ENCODE results near the gene TOMM20L. TPM values are rescaled to one million over a fixed set of nuclear protein-coding genes. Genes with fewer than 3 reads are reported as not detected.
A peak's percentile ranks its signal among the peaks of the same experiment; 100 is the strongest.

The TOMM20L gene
- total and polyA plus RNA-seq, 9 of the 15 experiments (the other 6 are each of a cell fraction or from before 2014, with no cell fraction given) = not detected

DNA sequence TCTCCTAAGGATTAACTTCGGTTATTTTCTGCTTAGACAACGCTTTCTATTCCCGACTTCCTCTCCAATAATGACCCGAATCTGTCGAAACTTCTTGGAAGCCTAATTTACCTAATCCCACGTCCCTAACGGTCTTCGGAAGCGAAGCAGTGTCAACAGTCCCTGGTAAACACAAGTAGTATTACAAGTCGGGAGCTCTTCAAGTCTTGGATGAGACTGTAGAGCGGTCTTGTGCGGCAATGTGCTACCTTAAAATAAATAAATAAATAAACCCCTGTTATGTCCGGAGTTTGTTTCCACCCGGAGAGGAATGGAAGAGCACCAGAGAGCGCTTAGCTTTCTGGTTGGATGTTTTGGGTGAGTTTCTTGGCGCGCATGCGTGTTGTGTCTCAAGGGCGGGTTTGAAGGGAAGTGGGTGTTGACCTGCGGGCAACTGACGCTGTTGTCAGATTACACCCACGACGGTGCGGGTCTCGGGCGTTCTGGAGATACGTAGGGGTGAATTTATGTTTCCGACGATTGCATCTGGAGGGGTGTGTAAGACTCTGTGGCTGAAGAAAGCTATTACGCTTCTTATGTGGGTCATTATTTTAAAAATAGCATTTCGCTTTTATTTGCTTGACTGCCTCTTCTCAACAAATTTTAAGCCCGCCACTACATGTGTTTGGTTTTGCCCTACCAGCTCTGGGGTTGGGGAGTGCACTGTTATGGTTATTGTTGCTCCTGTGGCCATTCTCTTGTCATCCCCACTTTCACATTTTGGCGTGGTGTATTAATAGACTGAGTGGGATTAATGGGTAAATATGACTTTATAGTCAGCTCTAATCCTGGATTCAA is 31.8 kb downstream of the TOMM20L start, which contains the start of the genes KIAA0586 and TIMM9 (continued):
- TF ChIP-seq, protein P1, sequence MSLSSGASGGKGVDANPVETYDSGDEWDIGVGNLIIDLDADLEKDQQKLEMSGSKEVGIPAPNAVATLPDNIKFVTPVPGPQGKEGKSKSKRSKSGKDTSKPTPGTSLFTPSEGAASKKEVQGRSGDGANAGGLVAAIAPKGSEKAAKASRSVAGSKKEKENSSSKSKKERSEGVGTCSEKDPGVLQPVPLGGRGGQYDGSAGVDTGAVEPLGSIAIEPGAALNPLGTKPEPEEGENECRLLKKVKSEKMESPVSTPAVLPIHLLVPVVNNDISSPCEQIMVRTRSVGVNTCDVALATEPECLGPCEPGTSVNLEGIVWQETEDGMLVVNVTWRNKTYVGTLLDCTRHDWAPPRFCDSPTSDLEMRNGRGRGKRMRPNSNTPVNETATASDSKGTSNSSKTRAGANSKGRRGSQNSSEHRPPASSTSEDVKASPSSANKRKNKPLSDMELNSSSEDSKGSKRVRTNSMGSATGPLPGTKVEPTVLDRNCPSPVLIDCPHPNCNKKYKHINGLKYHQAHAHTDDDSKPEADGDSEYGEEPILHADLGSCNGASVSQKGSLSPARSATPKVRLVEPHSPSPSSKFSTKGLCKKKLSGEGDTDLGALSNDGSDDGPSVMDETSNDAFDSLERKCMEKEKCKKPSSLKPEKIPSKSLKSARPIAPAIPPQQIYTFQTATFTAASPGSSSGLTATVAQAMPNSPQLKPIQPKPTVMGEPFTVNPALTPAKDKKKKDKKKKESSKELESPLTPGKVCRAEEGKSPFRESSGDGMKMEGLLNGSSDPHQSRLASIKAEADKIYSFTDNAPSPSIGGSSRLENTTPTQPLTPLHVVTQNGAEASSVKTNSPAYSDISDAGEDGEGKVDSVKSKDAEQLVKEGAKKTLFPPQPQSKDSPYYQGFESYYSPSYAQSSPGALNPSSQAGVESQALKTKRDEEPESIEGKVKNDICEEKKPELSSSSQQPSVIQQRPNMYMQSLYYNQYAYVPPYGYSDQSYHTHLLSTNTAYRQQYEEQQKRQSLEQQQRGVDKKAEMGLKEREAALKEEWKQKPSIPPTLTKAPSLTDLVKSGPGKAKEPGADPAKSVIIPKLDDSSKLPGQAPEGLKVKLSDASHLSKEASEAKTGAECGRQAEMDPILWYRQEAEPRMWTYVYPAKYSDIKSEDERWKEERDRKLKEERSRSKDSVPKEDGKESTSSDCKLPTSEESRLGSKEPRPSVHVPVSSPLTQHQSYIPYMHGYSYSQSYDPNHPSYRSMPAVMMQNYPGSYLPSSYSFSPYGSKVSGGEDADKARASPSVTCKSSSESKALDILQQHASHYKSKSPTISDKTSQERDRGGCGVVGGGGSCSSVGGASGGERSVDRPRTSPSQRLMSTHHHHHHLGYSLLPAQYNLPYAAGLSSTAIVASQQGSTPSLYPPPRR (CRISPR knock-in tag; IDR thresholded peaks at IDR 0.05; ENCODE audit: borderline replicate concordance) = no peak
- TF ChIP-seq EP300 (IDR thresholded peaks at IDR 0.05; ENCODE audit: low read length) (peak; percentile 96), BACH1 (tag; IDR thresholded peaks at IDR 0.05) (peak; percentile 57; the same call in 1 of the 2 replicates), SIRT6 (IDR thresholded peaks at IDR 0.05; ENCODE audit: low read depth, low read length) (no peak), TOE1 (IDR thresholded peaks at IDR 0.05; ENCODE audit: borderline replicate concordance) (peak; percentile 91), TOE1 (CRISPR knock-in tag; IDR thresholded peaks at IDR 0.05; ENCODE audit: borderline replicate concordance, low read depth) (no peak), ZNF175 (CRISPR knock-in tag; IDR thresholded peaks at IDR 0.05; ENCODE audit: low read depth) (0 out of 2 replicates have a peak, but pooled peaks have one; percentile 4), CCAR2 (IDR thresholded peaks at IDR 0.05; ENCODE audit: low read depth, low read length) (no peak), ATF7 (IDR thresholded peaks at IDR 0.05) (peak; percentile 95), PCBP2 (IDR thresholded peaks at IDR 0.05; ENCODE audit: low read depth, low read length, poor library complexity, severe bottlenecking) (no peak), SMARCA4 (IDR thresholded peaks at IDR 0.05) (no peak), ZNF197 (CRISPR knock-in tag; IDR thresholded peaks at IDR 0.05; ENCODE audit: low read depth) (peak; percentile 62; the same call in 1 of the 2 replicates), GTF2F1 (IDR thresholded peaks at IDR 0.05; ENCODE audit: low read depth, low read length) (peak; percentile 77)
- TF ChIP-seq, protein P2, sequence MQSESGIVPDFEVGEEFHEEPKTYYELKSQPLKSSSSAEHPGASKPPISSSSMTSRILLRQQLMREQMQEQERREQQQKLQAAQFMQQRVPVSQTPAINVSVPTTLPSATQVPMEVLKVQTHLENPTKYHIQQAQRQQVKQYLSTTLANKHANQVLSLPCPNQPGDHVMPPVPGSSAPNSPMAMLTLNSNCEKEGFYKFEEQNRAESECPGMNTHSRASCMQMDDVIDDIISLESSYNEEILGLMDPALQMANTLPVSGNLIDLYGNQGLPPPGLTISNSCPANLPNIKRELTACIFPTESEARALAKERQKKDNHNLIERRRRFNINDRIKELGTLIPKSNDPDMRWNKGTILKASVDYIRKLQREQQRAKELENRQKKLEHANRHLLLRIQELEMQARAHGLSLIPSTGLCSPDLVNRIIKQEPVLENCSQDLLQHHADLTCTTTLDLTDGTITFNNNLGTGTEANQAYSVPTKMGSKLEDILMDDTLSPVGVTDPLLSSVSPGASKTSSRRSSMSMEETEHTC (IDR thresholded peaks at IDR 0.05) = no peak
- TF ChIP-seq, protein P3, sequence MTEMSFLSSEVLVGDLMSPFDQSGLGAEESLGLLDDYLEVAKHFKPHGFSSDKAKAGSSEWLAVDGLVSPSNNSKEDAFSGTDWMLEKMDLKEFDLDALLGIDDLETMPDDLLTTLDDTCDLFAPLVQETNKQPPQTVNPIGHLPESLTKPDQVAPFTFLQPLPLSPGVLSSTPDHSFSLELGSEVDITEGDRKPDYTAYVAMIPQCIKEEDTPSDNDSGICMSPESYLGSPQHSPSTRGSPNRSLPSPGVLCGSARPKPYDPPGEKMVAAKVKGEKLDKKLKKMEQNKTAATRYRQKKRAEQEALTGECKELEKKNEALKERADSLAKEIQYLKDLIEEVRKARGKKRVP (CRISPR knock-in tag; IDR thresholded peaks at IDR 0.05) = peak; percentile 27; the same call in 1 of the 2 replicates
- TF ChIP-seq, protein P4, sequence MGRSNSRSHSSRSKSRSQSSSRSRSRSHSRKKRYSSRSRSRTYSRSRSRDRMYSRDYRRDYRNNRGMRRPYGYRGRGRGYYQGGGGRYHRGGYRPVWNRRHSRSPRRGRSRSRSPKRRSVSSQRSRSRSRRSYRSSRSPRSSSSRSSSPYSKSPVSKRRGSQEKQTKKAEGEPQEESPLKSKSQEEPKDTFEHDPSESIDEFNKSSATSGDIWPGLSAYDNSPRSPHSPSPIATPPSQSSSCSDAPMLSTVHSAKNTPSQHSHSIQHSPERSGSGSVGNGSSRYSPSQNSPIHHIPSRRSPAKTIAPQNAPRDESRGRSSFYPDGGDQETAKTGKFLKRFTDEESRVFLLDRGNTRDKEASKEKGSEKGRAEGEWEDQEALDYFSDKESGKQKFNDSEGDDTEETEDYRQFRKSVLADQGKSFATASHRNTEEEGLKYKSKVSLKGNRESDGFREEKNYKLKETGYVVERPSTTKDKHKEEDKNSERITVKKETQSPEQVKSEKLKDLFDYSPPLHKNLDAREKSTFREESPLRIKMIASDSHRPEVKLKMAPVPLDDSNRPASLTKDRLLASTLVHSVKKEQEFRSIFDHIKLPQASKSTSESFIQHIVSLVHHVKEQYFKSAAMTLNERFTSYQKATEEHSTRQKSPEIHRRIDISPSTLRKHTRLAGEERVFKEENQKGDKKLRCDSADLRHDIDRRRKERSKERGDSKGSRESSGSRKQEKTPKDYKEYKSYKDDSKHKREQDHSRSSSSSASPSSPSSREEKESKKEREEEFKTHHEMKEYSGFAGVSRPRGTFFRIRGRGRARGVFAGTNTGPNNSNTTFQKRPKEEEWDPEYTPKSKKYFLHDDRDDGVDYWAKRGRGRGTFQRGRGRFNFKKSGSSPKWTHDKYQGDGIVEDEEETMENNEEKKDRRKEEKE (IDR thresholded peaks at IDR 0.05; ENCODE audit: borderline replicate concordance in 1 of 2, control insufficient read depth in 1 of 2, low read depth in 2 of 2, low read length in 1 of 2) = peak in 1 of 2 experiments; percentile 94; a peak in 2 of 4 replicates
